Activated T-cell treated with anti-CD3 and anti-CD28 coated beads, Interleukin-2, amount 50 U/mL, for 48 hours (primary cell): Measurements from ENCODE around the gene HSPA1B.
"Not testable (repeated sequence)": the region's sequence is repeated elsewhere in the genome, so short reads cannot be mapped to it uniquely, and the experiment has no call there.

ENCODE experiments used
- DNase-seq, 2 experiments: peaks; one replicate each; pipeline ENCODE4 v3.0.0-alpha.2; 2020

Gene HSPA1B

GRCh38 chr6:31799781-31800180 lies 27.8 kb upstream of the HSPA1B start:
- no peak for DNase-seq

- DNase-seq = not testable (repeated sequence)
Observed at GRCh38 chr6:31801031-31801927, 26.3 kb upstream of the HSPA1B start.

- no peak for DNase-seq
Observed at GRCh38 chr6:31805939-31806469, 21.5 kb upstream of the HSPA1B start.

GRCh38 chr6:31806470-31807272 lies 20.9 kb upstream of the HSPA1B start, which contains the start of gene LSM2:
LSM2 (minus strand) TSS chr6:31806966; CDS start chr6:31806757, 209 bp downstream.
- DNase-seq = peak; percentile 96 to 98

- not testable (repeated sequence) for DNase-seq
Observed at GRCh38 chr6:31808599-31808998, 18.9 kb upstream of the HSPA1B start.

- DNase-seq = no peak
Observed at GRCh38 chr6:31811645-31812044, 15.9 kb upstream of the HSPA1B start.

GRCh38 chr6:31813465-31813849 lies 14.1 kb upstream of the HSPA1B start:
- no peak for DNase-seq

GRCh38 chr6:31814677-31815024 lies 12.9 kb upstream of the HSPA1B start:
- peak; percentile 77 to 78 for DNase-seq

GRCh38 chr6:31815025-31815838 lies 12.3 kb upstream of the HSPA1B start, which contains the start of the genes HSPA1A and HSPA1L:
HSPA1A (plus strand) TSS chr6:31815543; CDS start chr6:31815757, 214 bp downstream.
HSPA1L (minus strand) TSS chr6:31815283; CDS start chr6:31811972, 3,311 bp downstream.
- DNase-seq = peak; percentile 74 to 79

GRCh38 chr6:31817133-31817928 lies 10.2 kb upstream of the HSPA1B start:
- DNase-seq = peak in 1 of 2 experiments; percentile 48

GRCh38 chr6:31817929-31818511 lies 9.5 kb upstream of the HSPA1B start:
- peak; percentile 32 to 36 for DNase-seq

- DNase-seq = no peak
Observed at GRCh38 chr6:31819871-31820299, 7.7 kb upstream of the HSPA1B start.

GRCh38 chr6:31820399-31820798 lies 7.1 kb upstream of the HSPA1B start:
- DNase-seq = not testable (repeated sequence)

GRCh38 chr6:31821301-31822035 lies 6.1 kb upstream of the HSPA1B start:
- peak; percentile 86 to 87 for DNase-seq

- DNase-seq = peak; percentile 78 to 79
Observed at GRCh38 chr6:31822036-31822821, 5.3 kb upstream of the HSPA1B start.

- not testable (repeated sequence) for DNase-seq
Observed at GRCh38 chr6:31823592-31824196, 3.8 kb upstream of the HSPA1B start.

GRCh38 chr6:31825553-31825952 lies 2.0 kb upstream of the HSPA1B start:
- DNase-seq = no peak

- peak in 1 of 2 experiments; percentile 55 for DNase-seq
Observed at GRCh38 chr6:31826793-31827285, 699 bp upstream of the HSPA1B start.
